Fibroblast of lung (primary cell): ENCODE measurements around the gene TAF6L.

Experiments used
- CTCF ChIP-seq, 2 donors: IDR thresholded peaks in 1 of 2; conservative IDR thresholded peaks in 1 of 2; 1 replicate in 1 of 2; 2 replicates in 1 of 2; pipeline ENCODE4 v1.5.1; 2011 to 2012; ENCODE audit warnings: low read length in 2 of 2, control low read depth in 1 of 2, inconsistent platforms in 1 of 2, low read depth in 1 of 2, mild to moderate bottlenecking in 1 of 2
- EZH2 ChIP-seq: IDR thresholded peaks from 2 replicates; pipeline ENCODE4 v1.5.1; 2012; ENCODE audit warnings: low read length, control low read depth, mild to moderate bottlenecking; ENCODE audit errors: missing control alignments

- TF ChIP-seq CTCF (conservative IDR thresholded peaks at IDR 0.05 in 1 of 2, IDR thresholded peaks at IDR 0.05 in 1 of 2; ENCODE audit: low read depth in 1 of 2, low read length in 2 of 2) = no peak
- no peak for TF ChIP-seq EZH2
Observed at GRCh38 chr11:62737196-62737595, 34.0 kb upstream of the TAF6L start.
